ENCODE results near the gene C16orf92. TPM values are rescaled to one million over a fixed set of nuclear protein-coding genes. Genes with fewer than 3 reads are reported as not detected.

C16orf92 gene
- total RNA-seq, 1 experiment from 2014 or later, result not detected

DNA sequence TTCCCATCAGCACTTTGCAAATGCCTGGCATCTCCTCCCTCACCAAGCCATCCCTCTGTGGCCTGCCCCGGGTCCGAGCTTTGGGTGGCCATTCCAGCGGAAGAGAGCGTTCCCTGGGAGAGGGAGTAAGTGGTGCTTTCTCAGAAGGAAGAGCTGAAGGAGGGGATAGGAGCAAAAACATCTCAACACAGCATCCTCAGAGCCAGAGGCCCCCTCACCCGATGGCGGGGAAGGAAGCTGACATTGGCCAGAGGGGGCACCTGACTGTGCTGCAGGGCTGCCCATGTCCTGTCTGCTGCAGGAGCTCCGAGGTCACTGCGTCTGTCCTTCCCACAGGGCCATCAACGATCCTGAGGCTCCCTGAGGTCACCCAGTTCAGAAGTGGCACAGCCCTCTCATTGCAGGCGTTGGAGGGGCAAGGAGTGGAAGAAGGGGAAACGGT is 8.5 kb downstream of the C16orf92 start:
- no peak for DNase-seq (ENCODE audit: low spot score)
- peaks cover 2% of the 10 kb centered on the region; the same call in 1 of the 2 replicates for H3K9me3 Mint-ChIP-seq
- H3K36me3 Mint-ChIP-seq, result no peaks in the 10 kb centered on the region
- peaks cover 35% of the 10 kb centered on the region for H3K4me1 Mint-ChIP-seq
- H3K27me3 Mint-ChIP-seq (ENCODE audit: low read depth), result peaks cover 46% of the 10 kb centered on the region
- CTCF ChIA-PET, result interaction anchor here (0.6 to 3.6 kb wide), 65 partner anchors 8 to 584 kb away, joined by 3 to 79 read pairs (median 9); partner anchors contain the start of genes ALDOA, ASPHD1, C16orf92 and CDIPT
- POLR2A ChIA-PET, result interaction anchor here (0.5 to 1.5 kb wide), 7 partner anchors 15 to 619 kb away, joined by 3 to 7 read pairs (median 3); partner anchors contain the start of genes ALDOA, KIF22 and PRR14
- TF ChIP-seq, protein P1, sequence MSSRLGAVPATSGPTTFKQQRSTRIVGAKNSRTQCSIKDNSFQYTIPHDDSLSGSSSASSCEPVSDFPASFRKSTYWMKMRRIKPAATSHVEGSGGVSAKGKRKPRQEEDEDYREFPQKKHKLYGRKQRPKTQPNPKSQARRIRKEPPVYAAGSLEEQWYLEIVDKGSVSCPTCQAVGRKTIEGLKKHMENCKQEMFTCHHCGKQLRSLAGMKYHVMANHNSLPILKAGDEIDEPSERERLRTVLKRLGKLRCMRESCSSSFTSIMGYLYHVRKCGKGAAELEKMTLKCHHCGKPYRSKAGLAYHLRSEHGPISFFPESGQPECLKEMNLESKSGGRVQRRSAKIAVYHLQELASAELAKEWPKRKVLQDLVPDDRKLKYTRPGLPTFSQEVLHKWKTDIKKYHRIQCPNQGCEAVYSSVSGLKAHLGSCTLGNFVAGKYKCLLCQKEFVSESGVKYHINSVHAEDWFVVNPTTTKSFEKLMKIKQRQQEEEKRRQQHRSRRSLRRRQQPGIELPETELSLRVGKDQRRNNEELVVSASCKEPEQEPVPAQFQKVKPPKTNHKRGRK (CRISPR knock-in tag; IDR thresholded peaks at IDR 0.05; ENCODE audit: borderline replicate concordance), result no peak
- no peak for TF ChIP-seq ZNF416 (CRISPR knock-in tag; IDR thresholded peaks at IDR 0.05)
- H3K27ac Mint-ChIP-seq, result no peak overlapping the region
- no peak for ATAC-seq
- H3K4me3 Mint-ChIP-seq, result peak overlapping the region; percentile 79

DNA sequence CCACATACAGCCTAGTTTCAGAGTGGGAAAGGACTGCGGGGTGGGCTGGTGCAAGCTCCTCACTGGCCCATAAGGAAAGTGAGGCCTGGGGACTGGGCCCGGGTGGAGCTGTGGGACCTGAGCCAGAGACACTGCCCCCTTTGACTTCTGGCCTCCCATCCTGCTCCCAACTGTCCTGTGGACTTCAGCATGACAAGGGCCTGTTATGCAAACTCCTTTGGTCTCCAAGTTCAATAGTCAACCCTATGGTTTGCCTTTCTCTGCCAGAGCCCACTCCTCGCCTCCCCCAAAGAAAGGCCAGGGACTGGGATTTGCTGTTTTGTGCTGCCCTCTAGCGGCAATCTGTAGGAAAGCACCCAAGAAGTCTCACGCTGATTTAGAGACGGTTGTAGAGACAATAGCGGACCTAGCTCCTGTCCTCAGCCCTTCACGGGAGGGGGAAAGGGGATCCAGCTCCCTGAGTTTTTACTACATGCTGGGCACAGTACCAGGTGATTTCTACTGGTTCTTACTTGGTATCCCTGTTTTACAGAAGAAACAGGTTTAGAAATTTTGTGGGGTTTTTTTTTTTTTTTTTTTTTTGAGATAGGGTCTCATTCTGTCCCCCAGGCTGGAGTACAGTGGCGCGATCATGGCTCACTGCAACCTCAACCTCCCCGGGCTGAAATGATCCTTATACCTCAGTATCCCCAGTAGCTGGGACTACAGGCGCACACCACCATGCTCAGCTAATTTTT is 9.3 kb downstream of the C16orf92 start:
- Mint-ChIP-seq H3K4me3 (peak overlapping the region; percentile 79), H3K27ac (no peak overlapping the region), H3K4me1 (peaks cover 35% of the 10 kb centered on the region), H3K36me3 (no peaks in the 10 kb centered on the region), H3K27me3 (ENCODE audit: low read depth) (peaks cover 50% of the 10 kb centered on the region), H3K9me3 (peaks cover 4% of the 10 kb centered on the region; the same call in 1 of the 2 replicates)
- DNase-seq (ENCODE audit: low spot score), result peak; percentile 86
- POLR2A ChIA-PET, result interaction anchor here (0.5 to 1.5 kb wide), 8 partner anchors 9 to 618 kb away, joined by 3 to 7 read pairs (median 3); partner anchors contain the start of genes ALDOA, KIF22 and PRR14
- ATAC-seq, result peak; percentile 55
- TF ChIP-seq, protein P2, sequence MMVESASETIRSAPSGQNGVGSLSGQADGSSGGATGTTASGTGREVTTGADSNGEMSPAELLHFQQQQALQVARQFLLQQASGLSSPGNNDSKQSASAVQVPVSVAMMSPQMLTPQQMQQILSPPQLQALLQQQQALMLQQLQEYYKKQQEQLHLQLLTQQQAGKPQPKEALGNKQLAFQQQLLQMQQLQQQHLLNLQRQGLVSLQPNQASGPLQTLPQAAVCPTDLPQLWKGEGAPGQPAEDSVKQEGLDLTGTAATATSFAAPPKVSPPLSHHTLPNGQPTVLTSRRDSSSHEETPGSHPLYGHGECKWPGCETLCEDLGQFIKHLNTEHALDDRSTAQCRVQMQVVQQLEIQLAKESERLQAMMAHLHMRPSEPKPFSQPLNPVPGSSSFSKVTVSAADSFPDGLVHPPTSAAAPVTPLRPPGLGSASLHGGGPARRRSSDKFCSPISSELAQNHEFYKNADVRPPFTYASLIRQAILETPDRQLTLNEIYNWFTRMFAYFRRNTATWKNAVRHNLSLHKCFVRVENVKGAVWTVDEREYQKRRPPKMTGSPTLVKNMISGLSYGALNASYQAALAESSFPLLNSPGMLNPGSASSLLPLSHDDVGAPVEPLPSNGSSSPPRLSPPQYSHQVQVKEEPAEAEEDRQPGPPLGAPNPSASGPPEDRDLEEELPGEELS (CRISPR knock-in tag; IDR thresholded peaks at IDR 0.05), result no peak
- TF ChIP-seq, protein P3, sequence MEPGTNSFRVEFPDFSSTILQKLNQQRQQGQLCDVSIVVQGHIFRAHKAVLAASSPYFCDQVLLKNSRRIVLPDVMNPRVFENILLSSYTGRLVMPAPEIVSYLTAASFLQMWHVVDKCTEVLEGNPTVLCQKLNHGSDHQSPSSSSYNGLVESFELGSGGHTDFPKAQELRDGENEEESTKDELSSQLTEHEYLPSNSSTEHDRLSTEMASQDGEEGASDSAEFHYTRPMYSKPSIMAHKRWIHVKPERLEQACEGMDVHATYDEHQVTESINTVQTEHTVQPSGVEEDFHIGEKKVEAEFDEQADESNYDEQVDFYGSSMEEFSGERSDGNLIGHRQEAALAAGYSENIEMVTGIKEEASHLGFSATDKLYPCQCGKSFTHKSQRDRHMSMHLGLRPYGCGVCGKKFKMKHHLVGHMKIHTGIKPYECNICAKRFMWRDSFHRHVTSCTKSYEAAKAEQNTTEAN (CRISPR knock-in tag; IDR thresholded peaks at IDR 0.05), result no peak
- TF ChIP-seq ZNF671 (CRISPR knock-in tag; IDR thresholded peaks at IDR 0.05), result no peak
- no peak for TF ChIP-seq ZNF423 (CRISPR knock-in tag; IDR thresholded peaks at IDR 0.05)
- TF ChIP-seq CREB1 (CRISPR knock-in tag; IDR thresholded peaks at IDR 0.05), result no peak
- TF ChIP-seq TP53 (CRISPR knock-in tag; IDR thresholded peaks at IDR 0.05), result no peak
- TF ChIP-seq, protein P4, sequence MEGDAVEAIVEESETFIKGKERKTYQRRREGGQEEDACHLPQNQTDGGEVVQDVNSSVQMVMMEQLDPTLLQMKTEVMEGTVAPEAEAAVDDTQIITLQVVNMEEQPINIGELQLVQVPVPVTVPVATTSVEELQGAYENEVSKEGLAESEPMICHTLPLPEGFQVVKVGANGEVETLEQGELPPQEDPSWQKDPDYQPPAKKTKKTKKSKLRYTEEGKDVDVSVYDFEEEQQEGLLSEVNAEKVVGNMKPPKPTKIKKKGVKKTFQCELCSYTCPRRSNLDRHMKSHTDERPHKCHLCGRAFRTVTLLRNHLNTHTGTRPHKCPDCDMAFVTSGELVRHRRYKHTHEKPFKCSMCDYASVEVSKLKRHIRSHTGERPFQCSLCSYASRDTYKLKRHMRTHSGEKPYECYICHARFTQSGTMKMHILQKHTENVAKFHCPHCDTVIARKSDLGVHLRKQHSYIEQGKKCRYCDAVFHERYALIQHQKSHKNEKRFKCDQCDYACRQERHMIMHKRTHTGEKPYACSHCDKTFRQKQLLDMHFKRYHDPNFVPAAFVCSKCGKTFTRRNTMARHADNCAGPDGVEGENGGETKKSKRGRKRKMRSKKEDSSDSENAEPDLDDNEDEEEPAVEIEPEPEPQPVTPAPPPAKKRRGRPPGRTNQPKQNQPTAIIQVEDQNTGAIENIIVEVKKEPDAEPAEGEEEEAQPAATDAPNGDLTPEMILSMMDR (IDR thresholded peaks at IDR 0.05), result peak; percentile 89
- TF ChIP-seq, protein P5, sequence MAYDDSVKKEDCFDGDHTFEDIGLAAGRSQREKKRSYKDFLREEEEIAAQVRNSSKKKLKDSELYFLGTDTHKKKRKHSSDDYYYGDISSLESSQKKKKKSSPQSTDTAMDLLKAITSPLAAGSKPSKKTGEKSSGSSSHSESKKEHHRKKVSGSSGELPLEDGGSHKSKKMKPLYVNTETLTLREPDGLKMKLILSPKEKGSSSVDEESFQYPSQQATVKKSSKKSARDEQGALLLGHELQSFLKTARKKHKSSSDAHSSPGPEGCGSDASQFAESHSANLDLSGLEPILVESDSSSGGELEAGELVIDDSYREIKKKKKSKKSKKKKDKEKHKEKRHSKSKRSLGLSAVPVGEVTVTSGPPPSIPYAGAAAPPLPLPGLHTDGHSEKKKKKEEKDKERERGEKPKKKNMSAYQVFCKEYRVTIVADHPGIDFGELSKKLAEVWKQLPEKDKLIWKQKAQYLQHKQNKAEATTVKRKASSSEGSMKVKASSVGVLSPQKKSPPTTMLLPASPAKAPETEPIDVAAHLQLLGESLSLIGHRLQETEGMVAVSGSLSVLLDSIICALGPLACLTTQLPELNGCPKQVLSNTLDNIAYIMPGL (CRISPR knock-in tag; IDR thresholded peaks at IDR 0.05), result 0 out of 2 replicates have a peak, but pooled peaks have one; percentile 42
- TF ChIP-seq, protein P6, sequence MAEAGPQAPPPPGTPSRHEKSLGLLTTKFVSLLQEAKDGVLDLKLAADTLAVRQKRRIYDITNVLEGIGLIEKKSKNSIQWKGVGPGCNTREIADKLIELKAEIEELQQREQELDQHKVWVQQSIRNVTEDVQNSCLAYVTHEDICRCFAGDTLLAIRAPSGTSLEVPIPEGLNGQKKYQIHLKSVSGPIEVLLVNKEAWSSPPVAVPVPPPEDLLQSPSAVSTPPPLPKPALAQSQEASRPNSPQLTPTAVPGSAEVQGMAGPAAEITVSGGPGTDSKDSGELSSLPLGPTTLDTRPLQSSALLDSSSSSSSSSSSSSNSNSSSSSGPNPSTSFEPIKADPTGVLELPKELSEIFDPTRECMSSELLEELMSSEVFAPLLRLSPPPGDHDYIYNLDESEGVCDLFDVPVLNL (CRISPR knock-in tag; IDR thresholded peaks at IDR 0.05; ENCODE audit: borderline replicate concordance, low read depth), result no peak
- TF ChIP-seq SMAD3 (CRISPR knock-in tag; IDR thresholded peaks at IDR 0.05; ENCODE audit: borderline replicate concordance), result no peak
- TF ChIP-seq, protein P1 (CRISPR knock-in tag; IDR thresholded peaks at IDR 0.05; ENCODE audit: borderline replicate concordance), result no peak
- no peak for TF ChIP-seq NR2C2 (CRISPR knock-in tag; IDR thresholded peaks at IDR 0.05)
- TF ChIP-seq HMGA2 (CRISPR knock-in tag; IDR thresholded peaks at IDR 0.05), result no peak
- no peak for TF ChIP-seq ZNF317 (CRISPR knock-in tag; IDR thresholded peaks at IDR 0.05; ENCODE audit: borderline replicate concordance, low read depth)
- CTCF ChIA-PET, result interaction anchor here (0.5 to 3.6 kb wide), 78 partner anchors 9 to 610 kb away, joined by 3 to 79 read pairs (median 7); partner anchors contain the start of genes ALDOA, ASPHD1, C16orf92 and CD2BP2
